Subcutaneous abdominal adipose tissue (tissue), 5 donors: Measurements from ENCODE around the gene FHAD1.

Source experiments
- H3K27ac ChIP-seq: one replicate; pipeline ENCODE4 v1.7.0; 2013; ENCODE audit warnings: low read depth, mild to moderate bottlenecking, inconsistent platforms, low read length, moderate library complexity
- H3K27me3 ChIP-seq, 5 donors: one replicate each; pipeline ENCODE4 v1.7.0; 2013; ENCODE audit warnings: low read length in 5 of 5, inconsistent platforms in 1 of 5; ENCODE audit not compliant: control insufficient read depth in 5 of 5, insufficient read depth in 4 of 5
- H3K36me3 ChIP-seq, 5 donors: one replicate each; pipeline ENCODE4 v1.7.0; 2013; ENCODE audit warnings: low read length in 5 of 5; ENCODE audit not compliant: control insufficient read depth in 5 of 5, insufficient read depth in 5 of 5
- H3K4me1 ChIP-seq, 5 donors: one replicate each; pipeline ENCODE4 v1.7.0; 2013; ENCODE audit warnings: low read length in 5 of 5, mild to moderate bottlenecking in 3 of 5, moderate library complexity in 1 of 5; ENCODE audit not compliant: control insufficient read depth in 5 of 5, insufficient read depth in 5 of 5
- H3K4me3 ChIP-seq, 5 donors: one replicate each; pipeline ENCODE4 v1.7.0; 2013; ENCODE audit warnings: low read length in 5 of 5, low read depth in 1 of 5
- H3K9ac ChIP-seq, 5 donors: one replicate each; pipeline ENCODE4 v1.7.0; 2013; ENCODE audit warnings: low read length in 5 of 5, mild to moderate bottlenecking in 4 of 5, moderate library complexity in 3 of 5
- H3K9me3 ChIP-seq, 5 donors: one replicate each; pipeline ENCODE4 v1.7.0; 2013; ENCODE audit warnings: low read length in 5 of 5; ENCODE audit not compliant: control insufficient read depth in 5 of 5
- donor health status: healthy.
- donor health status: healthy.
- donor health status: healthy.
- donor health status: healthy.
- donor health status: healthy.

The FHAD1 gene

GRCh38 chr1:15445390-15446122, 198.5 kb downstream of the FHAD1 start:
- H3K4me3 ChIP-seq, result no peak overlapping the region
- no peak overlapping the region for H3K9ac ChIP-seq
- peaks cover 7 to 14% (median 7%) of the 10 kb centered on the region in 5 donors for H3K27me3 ChIP-seq
- no peaks in the 10 kb centered on the region for H3K4me1 ChIP-seq
- H3K27ac ChIP-seq, result no peak overlapping the region
- no peaks in the 10 kb centered on the region for H3K9me3 ChIP-seq
- H3K36me3 ChIP-seq, result no peaks in the 10 kb centered on the region

DNA sequence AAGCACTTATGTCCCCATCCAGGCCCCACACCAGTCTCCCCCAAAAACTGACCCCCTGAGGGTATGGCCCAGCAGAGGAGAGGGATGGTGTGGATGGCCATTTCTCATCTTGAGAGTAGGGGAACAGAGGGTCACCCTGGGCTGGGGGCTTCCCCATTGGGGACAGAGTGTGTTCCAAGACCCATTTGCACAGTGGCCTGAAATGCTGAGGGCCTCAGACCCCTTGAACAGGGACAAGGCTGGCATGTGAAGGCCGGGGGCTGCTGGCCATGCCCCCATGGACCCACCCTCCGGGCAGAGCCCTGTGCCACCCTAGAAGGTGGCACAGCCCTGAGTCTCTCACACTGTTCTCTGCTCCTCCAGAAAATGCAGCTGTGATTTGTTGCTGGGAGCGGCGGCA, 199.2 kb downstream of the FHAD1 start:
- no peak overlapping the region for H3K27ac ChIP-seq
- no peaks in the 10 kb centered on the region for H3K4me1 ChIP-seq
- no peak overlapping the region for H3K9ac ChIP-seq
- H3K9me3 ChIP-seq, result peaks cover 0 to 4% (median under 1%) of the 10 kb centered on the region in 5 donors
- no peaks in the 10 kb centered on the region for H3K36me3 ChIP-seq
- no peak overlapping the region for H3K4me3 ChIP-seq
- H3K27me3 ChIP-seq, result peaks cover 7 to 14% (median 7%) of the 10 kb centered on the region in 5 donors
